ENCODE measurements around the gene ERC1.

Gene ERC1

GRCh38 chr12:1365703-1366102 lies 374.7 kb downstream of the ERC1 start:
- Histone ChIP-seq H3K4me3 (ENCODE audit: severe bottlenecking) (no peak overlapping the region), H3K9me3 (ENCODE audit: severe bottlenecking) (no peaks in the 10 kb centered on the region), H3K36me3 (ENCODE audit: low read depth) (peaks cover 4% of the 10 kb centered on the region; the same call in 1 of the 2 replicates), H3K4me1 (ENCODE audit: insufficient read depth, poor library complexity, severe bottlenecking) (no peaks in the 10 kb centered on the region), H3K27me3 (ENCODE audit: insufficient read depth, poor library complexity, severe bottlenecking) (no peaks in the 10 kb centered on the region), H3K27ac (ENCODE audit: poor library complexity, severe bottlenecking) (no peak overlapping the region)
- ATAC-seq (ENCODE audit: low read depth) = no peak
- TF ChIP-seq, protein P1, sequence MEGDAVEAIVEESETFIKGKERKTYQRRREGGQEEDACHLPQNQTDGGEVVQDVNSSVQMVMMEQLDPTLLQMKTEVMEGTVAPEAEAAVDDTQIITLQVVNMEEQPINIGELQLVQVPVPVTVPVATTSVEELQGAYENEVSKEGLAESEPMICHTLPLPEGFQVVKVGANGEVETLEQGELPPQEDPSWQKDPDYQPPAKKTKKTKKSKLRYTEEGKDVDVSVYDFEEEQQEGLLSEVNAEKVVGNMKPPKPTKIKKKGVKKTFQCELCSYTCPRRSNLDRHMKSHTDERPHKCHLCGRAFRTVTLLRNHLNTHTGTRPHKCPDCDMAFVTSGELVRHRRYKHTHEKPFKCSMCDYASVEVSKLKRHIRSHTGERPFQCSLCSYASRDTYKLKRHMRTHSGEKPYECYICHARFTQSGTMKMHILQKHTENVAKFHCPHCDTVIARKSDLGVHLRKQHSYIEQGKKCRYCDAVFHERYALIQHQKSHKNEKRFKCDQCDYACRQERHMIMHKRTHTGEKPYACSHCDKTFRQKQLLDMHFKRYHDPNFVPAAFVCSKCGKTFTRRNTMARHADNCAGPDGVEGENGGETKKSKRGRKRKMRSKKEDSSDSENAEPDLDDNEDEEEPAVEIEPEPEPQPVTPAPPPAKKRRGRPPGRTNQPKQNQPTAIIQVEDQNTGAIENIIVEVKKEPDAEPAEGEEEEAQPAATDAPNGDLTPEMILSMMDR (IDR thresholded peaks at IDR 0.05; ENCODE audit: poor library complexity, severe bottlenecking) = no peak
- no peak for DNase-seq (ENCODE audit: low spot score)

DNA sequence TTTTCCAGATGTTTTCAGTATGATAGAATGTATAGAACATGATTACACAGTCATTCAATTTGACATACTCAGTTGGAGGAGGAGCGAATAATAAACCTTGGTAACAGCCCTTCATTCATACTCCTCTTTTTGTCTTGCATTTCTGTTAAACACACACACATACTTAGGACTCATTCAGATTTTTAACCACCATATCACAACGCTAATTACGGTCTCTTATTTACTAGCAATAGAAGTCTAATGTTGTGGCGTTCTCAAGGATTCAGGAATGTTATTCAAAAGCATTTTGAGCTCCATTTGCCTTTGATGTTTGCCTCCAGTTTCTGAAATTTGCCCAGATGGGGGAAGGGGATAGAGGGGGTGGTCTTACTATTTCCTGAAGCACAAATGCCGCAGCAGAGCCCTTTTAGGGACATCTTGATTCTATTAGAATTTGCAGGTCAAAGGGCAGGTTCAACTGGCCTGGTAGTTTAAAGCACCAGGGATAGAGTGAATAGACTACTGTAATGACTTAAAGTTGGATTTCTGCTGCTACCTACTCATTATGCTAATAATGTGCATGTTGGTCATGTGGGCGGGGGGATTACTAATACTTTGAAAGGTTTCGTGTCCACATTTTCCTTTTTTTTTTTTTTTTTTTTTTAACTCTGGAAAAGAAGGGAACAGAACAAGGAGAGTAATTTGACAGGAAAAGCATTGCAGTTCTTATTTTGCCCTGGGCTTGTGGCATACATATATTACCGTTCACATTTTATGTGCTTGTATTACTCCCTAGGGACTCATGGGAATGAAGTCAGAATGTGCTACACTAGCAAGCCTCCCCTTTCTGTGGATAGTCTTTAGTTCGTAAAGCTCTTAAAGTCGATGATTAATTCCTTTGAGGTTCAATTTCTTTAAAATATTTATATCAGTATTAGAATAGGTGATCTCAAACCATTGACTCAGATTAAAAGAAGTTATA lies 376.6 kb downstream of the ERC1 start:
- DNase-seq (ENCODE audit: low spot score) (no peak), ATAC-seq (ENCODE audit: low read depth) (no peak)
- Histone ChIP-seq H3K36me3 (ENCODE audit: low read depth) (peaks cover 4% of the 10 kb centered on the region), H3K4me3 (ENCODE audit: severe bottlenecking) (no peak overlapping the region), H3K4me1 (ENCODE audit: insufficient read depth, poor library complexity, severe bottlenecking) (no peaks in the 10 kb centered on the region), H3K9me3 (ENCODE audit: severe bottlenecking) (no peaks in the 10 kb centered on the region), H3K27me3 (ENCODE audit: insufficient read depth, poor library complexity, severe bottlenecking) (no peaks in the 10 kb centered on the region), H3K27ac (ENCODE audit: poor library complexity, severe bottlenecking) (no peak overlapping the region)
- TF ChIP-seq, protein P1 (IDR thresholded peaks at IDR 0.05; ENCODE audit: poor library complexity, severe bottlenecking) = no peak

- Histone ChIP-seq H3K36me3 (ENCODE audit: low read depth) (peaks cover 3% of the 10 kb centered on the region), H3K27me3 (ENCODE audit: insufficient read depth, poor library complexity, severe bottlenecking) (no peaks in the 10 kb centered on the region), H3K4me1 (ENCODE audit: insufficient read depth, poor library complexity, severe bottlenecking) (no peaks in the 10 kb centered on the region), H3K4me3 (ENCODE audit: severe bottlenecking) (no peak overlapping the region), H3K9me3 (ENCODE audit: severe bottlenecking) (no peaks in the 10 kb centered on the region), H3K27ac (ENCODE audit: poor library complexity, severe bottlenecking) (no peak overlapping the region)
- TF ChIP-seq, protein P1 (IDR thresholded peaks at IDR 0.05; ENCODE audit: poor library complexity, severe bottlenecking) = no peak
- no peak for ATAC-seq (ENCODE audit: low read depth)
- DNase-seq (ENCODE audit: low spot score) = no peak
Observed at GRCh38 chr12:1369460-1369859, 378.4 kb downstream of the ERC1 start.

- H3K4me1 ChIP-seq (ENCODE audit: insufficient read depth, poor library complexity, severe bottlenecking) = no peaks in the 10 kb centered on the region
- H3K4me3 ChIP-seq (ENCODE audit: severe bottlenecking) = no peak overlapping the region
- TF ChIP-seq, protein P1 (IDR thresholded peaks at IDR 0.05; ENCODE audit: poor library complexity, severe bottlenecking) = no peak
- ATAC-seq (ENCODE audit: low read depth) = no peak
- H3K36me3 ChIP-seq (ENCODE audit: low read depth) = no peaks in the 10 kb centered on the region; the same call in none of the 2 replicates
- no peaks in the 10 kb centered on the region for H3K9me3 ChIP-seq (ENCODE audit: severe bottlenecking)
- no peak overlapping the region for H3K27ac ChIP-seq (ENCODE audit: poor library complexity, severe bottlenecking)
- DNase-seq (ENCODE audit: low spot score) = no peak
- H3K27me3 ChIP-seq (ENCODE audit: insufficient read depth, poor library complexity, severe bottlenecking) = no peaks in the 10 kb centered on the region
Observed at GRCh38 chr12:1369938-1370500, 379.0 kb downstream of the ERC1 start.

Measured in RWPE2 (cell line).